DOHH2 (cell line): ENCODE results near the gene GK2.

ENCODE experiments used
- CTCF ChIP-seq: fragments of 200-600 bp; sonication (generic); IDR thresholded peaks from one replicate; pipeline ENCODE4 v1.5.1; 2014; ENCODE audit warnings: antibody characterized with exemption, mild to moderate bottlenecking, low read depth, low read length; ENCODE audit not compliant: poor library complexity, severe bottlenecking
- EZH2phosphoT487 ChIP-seq: fragments of 200-600 bp; sonication (generic); IDR thresholded peaks from 2 replicates; pipeline ENCODE4 v1.6.1; 2017; ENCODE audit warnings: borderline replicate concordance, mild to moderate bottlenecking, antibody characterized with exemption, low read length, moderate library complexity, mixed read lengths

DNA sequence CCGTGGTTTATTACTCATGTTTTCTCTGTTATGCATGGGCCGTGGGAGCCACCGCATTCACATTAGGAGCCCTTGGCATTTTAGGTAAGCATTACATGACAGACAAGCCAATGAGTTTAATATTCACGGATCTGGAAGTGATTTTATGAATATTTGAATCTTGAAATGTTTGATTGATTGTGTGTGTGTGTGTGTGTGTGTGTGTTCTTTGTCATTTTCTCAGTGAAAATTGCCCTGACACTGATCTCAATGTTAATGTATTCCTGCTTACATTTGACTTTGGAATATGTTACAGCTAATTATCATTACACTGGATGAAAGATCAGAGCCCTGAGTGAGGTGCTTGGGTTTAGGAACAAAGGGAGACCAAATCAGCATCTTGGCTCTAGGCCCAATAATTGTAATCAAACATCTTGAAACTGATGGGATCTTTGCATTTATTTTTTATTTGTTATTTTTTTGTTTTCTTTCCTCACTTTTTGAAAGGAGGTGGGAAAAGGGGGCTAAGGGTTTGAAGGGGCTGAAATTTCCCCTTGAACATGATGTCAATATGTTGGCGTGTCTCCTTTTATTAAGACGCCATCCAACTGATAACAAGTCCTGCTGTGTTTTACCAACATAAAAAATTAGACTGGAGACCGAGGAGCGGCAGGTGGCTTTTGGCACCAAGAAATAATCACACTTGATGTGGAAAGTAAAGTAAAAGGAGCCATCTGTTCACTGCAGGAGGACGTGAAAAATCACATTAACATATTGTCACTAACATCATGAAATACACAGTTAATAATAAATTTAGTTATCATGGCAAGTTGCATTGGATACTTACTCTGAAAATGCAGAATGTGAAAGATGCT is 5.2 kb upstream of the GK2 start:
- TF ChIP-seq CTCF, result no peak
- no peak for TF ChIP-seq EZH2phosphoT487
